Measurements from ENCODE around the gene EED.

EED gene

GRCh38 chr11:86244522-86245368, at the start of gene EED:
Gene EED, plus strand, starts transcription at chr11:86244753. Its CDS starts 477 bp downstream, at chr11:86245230.
- peak; percentile 97 for DNase-seq

GRCh38 chr11:86194998-86195397, 49.6 kb upstream of the EED start:
- DNase-seq: no peak

GRCh38 chr11:86196085-86196696, 48.4 kb upstream of the EED start:
- no peak for DNase-seq

GRCh38 chr11:86196913-86197312, 47.6 kb upstream of the EED start:
- no peak for DNase-seq

- DNase-seq: no peak
Observed at GRCh38 chr11:86197448-86197847, 47.1 kb upstream of the EED start.

- DNase-seq: no peak
Observed at GRCh38 chr11:86198139-86198538, 46.4 kb upstream of the EED start.

- DNase-seq: no peak
Observed at GRCh38 chr11:86199354-86199753, 45.2 kb upstream of the EED start.

GRCh38 chr11:86201371-86201884, 43.1 kb upstream of the EED start:
- DNase-seq: no peak

GRCh38 chr11:86202013-86202336, 42.6 kb upstream of the EED start:
- no peak for DNase-seq

- no peak for DNase-seq
Observed at GRCh38 chr11:86204356-86204755, 40.2 kb upstream of the EED start.

- DNase-seq: no peak
Observed at GRCh38 chr11:86205421-86206336, 38.9 kb upstream of the EED start.

- no peak for DNase-seq
Observed at GRCh38 chr11:86206337-86206695, 38.2 kb upstream of the EED start.

GRCh38 chr11:86207413-86207812, 37.1 kb upstream of the EED start:
- DNase-seq: no peak

- DNase-seq: no peak
Observed at GRCh38 chr11:86208572-86208971, 36.0 kb upstream of the EED start.

- DNase-seq: no peak
Observed at GRCh38 chr11:86209806-86210657, 34.5 kb upstream of the EED start.

GRCh38 chr11:86210898-86211297, 33.7 kb upstream of the EED start:
- DNase-seq: no peak

- no peak for DNase-seq
Observed at GRCh38 chr11:86211619-86212018, 32.9 kb upstream of the EED start.

GRCh38 chr11:86212019-86212611, 32.4 kb upstream of the EED start:
- no peak for DNase-seq

GRCh38 chr11:86214710-86215109, 29.8 kb upstream of the EED start:
- DNase-seq: no peak

GRCh38 chr11:86218125-86219084, 26.1 kb upstream of the EED start:
- DNase-seq: peak; percentile 52
